HG02973 (cell line): ENCODE measurements around the gene ZMYND10.

Experiments
- ATAC-seq: cut with Tn5 transposase; IDR thresholded peaks from one replicate; pipeline ENCODE4 v1.9.1; 2021; ENCODE audit warnings: moderate library complexity; ENCODE audit not compliant: unreplicated experiment

The ZMYND10 gene

DNA sequence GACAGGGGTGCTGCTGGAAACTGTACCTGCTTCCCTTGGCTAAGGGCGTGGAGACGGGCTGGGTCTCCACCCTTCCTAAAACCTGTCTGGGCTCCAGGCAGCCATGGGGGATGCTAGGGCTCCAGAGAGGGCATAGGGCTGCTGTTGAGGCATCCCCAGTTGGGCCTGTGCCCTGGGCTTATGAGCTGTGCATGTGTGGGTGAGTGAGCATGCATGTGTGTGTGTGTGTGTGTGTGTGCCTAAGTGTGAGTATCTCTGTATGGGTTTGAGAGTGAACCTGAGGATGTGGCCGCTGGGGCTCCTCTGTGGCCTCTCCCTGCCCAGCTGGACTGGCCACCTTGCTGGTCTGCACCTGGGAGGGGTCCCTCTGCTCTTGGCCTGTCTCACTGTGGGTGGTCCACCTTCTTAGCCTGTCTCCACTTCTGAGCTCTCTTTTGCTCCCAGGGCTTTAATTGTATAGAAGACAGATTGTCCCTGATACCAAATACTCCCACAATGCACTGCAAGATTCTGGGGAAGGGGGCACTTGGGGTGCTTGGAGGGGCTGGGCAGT, 25.7 kb upstream of the ZMYND10 start:
- ATAC-seq = no peak

DNA sequence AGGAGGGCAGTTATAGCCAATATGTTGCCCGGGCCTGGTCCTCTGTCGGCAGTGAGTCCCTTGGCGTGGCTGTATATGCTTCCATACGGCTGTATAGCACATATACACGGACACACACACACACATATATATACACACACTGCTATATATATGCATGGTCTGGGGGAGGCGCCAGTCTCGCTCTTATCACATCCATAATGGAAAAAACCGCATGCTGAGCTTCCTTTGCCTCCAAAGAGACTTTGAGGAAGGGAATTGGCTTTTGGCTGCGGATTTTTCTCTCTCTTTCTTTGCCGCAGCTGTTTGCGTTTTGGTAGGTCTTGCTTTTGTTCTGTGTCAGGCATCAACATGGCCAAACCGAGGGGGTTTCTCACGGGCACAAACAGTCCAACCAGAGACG, 25.1 kb upstream of the ZMYND10 start:
- no peak for ATAC-seq

DNA sequence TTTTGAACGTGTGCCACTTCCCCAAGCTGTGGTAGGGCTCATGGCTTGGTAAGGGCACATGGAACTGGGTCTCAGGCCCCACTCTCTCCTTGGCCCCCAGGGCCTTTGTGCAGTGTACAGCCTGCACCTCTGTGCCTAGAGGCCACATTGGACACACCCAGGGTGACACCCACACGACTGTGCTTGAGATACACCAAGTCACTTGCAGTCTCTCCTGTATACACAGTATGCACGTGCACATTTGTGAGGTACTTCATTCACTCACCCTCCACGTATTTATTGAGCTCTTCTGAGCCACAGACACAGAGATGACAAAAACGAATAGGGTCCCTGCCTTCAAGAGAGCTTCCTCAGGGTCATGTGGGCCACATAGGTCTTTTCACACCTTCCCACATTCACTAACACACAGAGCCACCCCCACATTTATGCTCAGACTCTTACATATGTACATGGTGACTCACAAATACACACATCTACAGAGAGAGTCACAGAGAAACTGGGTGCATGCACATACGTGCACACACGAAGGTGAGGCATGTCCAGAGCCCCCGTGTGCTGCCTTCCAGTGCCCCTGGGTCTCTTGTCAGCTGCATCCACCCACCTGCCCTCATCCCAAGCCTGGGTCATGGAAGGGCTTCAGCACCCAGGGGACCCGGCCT, 23.6 kb upstream of the ZMYND10 start:
- no peak for ATAC-seq

DNA sequence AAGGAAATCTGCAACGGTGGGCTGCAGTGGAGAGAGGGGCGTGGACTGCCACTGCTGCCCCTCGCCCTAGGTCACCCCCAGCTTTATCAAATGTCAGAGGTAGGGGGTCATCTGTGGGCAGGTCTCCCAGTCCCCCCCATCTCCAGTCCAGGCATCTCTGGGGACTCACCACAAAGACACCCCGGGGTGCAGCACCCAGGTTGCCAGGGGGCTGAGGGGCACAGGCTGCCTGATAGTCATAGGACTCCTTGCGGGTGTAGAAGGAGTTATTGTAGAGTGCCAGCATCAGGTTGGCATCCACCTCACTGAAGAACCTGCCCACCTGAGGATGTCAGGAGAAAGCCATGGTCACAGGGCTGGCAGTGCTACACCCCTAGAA, 20.3 kb upstream of the ZMYND10 start:
- no peak for ATAC-seq

DNA sequence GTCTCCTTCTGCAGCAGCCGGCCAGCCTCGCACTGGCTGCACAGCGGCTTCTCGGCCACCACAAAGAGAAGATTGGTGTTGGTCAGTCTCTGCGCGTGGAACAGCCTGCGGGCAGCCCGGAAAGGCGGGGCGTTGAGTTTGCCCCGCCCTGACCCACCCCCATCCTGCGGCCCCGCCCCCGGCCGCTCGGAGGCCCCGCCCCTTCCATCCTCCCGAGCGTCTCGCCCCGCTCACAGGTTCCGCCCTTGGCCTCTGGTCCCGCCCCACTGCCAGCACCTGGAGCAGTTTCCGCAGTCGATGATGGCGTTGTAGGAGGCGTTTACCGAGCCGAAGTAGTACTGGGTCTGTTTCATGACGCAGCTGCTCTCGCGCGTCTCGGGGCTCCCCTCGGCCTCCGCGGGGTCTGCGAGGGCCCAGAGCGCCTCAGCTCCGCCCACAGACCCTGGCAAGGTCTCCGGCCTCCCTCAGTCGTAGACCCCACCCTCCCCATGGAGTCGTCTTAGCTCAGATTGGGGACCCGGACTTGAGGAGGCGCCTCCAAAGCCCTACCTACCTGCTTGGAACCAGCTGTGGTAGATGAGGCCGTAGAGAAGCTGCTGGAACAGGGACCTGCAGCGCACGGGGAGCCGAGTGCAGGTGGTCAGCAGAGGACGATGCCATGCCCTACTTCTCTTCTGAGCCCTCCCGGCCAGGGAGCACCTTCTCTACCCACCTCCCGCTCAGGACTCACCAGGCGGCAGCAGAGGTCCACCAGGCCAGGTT, 19.7 kb upstream of the ZMYND10 start:
- ATAC-seq = peak; percentile 75

DNA sequence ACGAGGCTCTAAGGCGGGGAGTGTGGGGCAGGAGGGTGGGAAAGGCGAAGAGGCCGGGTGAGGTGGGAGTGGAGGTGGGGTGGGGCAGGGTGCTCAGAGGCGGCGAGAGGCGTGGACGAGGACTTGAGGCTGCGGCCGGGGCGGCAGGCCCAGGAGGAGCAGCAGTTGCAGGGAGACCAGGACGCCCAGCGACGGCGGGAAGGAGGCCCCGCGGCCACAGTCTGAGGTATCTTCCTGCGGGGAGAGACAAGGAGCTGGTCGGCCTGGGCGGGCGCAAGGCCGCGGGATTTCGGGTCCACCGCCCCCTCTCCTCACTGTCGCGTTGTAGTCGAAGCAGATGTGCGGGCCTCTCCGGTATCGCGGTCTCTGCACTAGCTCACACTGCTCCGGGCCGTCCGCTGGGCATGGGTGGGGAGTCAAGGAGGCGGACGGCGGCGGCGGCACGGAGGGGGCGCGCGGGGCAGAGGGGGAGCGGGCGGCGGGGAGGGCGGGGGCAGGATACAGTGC, 19.1 kb upstream of the ZMYND10 start:
- ATAC-seq = no peak

DNA sequence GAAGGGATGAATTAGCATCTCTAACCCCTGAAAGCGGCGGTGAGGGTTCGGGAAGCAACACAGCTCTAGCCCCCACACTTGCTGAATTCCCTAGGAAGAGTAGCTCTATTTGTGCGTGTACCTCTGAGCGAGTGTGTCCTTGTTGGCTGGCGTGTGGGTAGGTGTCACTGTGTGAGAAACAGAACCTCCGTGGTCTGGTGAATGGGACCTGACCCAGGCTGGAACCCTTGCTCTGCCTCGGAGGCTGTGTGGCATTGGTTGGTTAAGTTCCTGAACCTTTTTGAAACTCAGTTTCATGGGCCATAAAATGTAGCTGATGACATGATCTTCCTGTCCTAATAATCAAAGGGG, 14.2 kb upstream of the ZMYND10 start:
- peak; percentile 4 for ATAC-seq

DNA sequence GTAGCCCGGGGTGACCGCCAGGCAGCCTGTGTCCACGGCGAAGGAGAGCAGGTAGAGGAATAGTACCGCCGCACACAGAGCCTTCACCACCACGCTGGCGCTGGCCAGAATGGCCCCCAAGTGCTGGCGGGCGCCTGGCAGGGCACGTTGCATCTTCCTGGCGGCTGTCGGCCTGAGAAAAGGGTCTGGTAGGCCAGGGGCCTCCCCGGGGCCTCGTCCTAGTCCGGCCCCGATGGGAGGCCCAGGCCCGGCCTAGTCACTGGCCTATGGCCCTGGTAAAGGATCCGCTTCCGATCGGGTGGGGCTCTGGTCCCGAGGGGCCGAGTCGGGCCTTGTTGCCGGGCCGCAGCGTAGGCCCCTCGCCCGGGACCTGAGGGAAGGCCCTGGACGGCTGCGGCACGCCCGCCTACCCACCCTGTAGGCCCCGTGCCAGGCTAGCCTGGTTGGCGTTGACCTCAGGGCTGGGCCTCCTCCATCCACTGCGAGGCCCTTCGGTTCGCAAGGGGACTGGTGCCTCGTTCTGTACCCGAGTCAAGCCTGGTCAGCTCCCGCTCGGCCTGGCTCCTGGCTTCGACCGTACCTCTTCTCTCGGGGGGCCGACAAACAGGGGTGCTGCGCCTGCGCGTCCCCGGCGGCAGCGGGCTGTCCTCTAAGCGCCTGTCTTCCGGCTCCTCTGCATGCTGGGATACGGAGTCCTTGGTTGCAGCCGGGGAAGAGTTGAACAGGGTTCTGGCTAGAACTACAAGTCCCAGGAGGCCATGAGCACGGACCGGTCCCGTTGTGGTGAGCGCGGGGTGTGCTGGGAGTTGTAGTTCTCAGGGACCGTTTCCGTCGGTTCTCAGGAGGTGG, 13.6 kb upstream of the ZMYND10 start, which contains the start of gene TMEM115:
TMEM115 (minus strand) TSS at position 611 of the 849 bp plus-strand sequence; CDS start at position 153, 458 bp downstream.
- ATAC-seq = peak; percentile 98

DNA sequence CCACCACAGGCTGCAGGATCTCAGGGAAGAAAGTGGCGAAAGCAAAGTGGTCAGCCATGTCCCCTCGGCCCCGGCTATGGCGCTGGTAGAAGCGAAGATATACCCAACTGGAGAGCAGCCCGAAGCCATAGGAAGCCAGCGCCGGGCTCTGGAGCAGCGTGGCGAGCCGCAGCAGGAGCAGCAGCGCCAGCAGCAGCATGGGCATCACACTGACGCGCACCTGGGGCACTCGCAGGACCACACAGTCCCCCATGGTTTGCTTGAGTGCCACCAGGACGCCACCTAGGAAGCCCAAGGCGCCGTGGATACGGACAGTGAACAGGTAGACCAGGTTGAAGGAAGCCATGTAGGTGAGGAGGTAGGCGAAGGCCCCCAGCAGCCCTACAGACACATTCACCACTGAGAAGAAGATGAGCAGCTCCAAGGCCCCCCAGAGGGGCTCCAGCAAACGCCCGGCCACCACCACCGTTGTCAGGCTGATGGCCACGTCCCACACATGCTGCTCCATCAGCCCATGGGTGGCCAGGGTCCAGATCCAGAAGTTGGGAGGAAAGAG, 12.9 kb upstream of the ZMYND10 start:
- ATAC-seq = no peak

DNA sequence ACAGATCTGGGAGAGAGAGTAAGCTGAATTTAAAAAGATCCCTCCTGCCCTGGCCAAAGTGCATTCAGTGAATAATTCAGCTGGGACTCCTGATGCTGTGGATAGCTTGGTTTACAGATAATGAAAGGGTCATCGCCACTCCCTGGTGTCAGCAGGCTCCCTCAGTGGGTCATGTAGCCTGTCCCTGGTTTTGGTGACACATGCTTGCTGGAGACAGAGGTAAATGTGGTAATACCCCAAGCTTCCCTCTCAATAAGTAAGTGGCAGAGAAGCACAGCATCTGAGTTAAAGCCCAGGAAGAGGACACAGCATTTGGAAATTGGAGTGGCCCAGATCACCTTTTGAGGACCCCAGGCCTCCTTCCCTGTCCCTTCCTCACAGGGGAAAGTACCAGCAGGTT, 11.9 kb upstream of the ZMYND10 start:
- no peak for ATAC-seq

DNA sequence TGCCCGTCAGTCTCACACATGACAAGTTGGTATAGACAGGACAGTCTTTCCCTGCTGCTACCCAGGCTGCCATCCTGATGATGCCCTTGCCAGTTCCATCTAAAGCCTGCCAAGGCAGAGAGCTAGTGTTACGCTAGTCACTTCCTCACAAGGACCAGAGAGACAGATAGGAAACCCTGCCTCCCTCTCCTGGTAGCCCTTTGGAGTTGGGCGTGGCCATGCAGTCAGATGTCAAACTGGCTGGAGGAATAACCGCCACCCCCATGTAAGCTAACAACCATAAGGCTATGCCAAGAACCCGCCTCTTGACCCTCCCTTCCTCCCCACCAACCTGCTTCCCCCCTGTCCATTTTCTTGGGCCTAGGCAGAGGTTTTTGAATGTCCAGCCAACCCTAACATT, 11.0 kb upstream of the ZMYND10 start:
- ATAC-seq = no peak

DNA sequence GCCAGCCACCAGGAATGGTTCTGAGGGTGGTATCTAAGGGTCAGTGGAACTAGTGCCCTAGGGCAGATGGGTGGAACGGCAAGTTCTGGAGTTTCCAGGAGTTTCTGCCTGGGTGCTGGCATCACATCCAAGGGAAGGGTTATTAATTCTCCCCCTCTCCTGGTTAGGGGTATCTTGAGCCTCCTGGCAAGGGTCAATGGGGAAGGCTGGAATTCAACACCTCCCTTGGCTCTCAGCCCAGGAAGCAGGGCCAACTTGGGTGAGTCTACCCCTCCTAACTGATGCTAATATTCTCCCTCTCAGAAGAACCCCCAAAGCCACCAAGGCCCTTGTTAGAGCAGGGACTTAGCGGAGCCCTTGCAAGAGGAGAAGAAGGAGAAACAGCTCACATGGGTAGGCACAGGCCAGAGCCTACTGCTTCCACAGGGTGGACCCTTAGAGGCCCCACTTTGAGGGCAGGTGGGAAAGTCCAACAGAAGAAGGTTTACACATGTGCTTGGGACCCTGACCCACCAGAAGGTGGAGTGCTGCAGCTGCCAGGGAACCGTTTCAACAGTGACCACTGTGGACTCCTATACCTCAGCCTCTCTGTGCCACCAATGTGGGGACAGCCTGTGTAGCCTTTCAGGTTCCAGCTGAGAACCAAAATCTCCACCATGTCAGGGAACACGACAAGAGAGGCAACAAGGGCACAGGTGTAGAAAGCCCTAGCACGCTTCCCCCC, 10.5 kb upstream of the ZMYND10 start:
- no peak for ATAC-seq

DNA sequence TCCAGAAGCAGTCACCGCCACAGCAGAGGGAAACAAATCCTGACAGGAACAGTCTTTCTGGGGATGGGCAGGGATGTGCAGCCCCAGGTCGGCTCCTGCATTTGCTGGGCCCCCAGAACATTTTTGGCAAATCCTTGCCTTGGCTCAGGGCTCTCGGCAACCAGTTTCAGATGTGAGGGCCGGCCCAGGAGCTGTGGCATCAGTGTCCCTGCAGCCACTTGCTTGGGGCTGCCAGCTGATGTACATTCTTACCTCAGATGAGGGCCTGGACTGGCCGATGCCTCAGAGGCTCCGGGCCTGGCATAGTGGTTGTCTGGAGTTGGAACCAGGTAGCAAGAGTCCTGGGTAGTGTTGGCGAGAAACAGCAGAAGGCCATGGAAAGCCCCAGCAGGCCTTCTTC, 9.3 kb upstream of the ZMYND10 start:
- no peak for ATAC-seq

DNA sequence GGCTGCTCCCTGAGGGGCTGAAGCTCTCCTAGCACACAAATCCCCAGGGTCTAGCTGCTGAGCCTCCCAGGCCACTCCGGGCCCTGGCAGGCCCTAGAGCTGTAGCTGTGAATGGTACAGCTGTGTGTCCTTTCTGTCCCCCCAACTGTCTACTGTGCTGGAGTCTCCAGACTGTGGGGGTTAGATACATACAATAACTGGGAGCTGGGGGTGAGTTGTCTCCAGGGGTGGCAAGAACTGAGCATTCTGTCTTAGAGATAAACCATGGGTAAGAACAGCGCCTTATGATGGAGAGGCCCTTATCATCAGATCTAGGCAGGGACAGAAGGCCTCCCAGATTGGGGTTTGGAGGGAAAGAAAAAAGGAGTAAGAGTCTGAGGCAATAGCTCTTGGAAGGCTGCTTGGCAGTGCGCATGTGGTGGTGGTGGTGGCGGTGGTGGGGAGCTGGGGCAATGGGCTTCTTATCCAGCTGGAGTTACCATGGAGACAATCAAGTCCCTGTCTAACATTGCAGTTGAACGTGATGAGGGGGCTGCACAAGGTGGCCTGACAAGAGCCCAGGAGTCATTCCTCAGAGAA, 8.7 kb upstream of the ZMYND10 start:
- ATAC-seq = no peak

DNA sequence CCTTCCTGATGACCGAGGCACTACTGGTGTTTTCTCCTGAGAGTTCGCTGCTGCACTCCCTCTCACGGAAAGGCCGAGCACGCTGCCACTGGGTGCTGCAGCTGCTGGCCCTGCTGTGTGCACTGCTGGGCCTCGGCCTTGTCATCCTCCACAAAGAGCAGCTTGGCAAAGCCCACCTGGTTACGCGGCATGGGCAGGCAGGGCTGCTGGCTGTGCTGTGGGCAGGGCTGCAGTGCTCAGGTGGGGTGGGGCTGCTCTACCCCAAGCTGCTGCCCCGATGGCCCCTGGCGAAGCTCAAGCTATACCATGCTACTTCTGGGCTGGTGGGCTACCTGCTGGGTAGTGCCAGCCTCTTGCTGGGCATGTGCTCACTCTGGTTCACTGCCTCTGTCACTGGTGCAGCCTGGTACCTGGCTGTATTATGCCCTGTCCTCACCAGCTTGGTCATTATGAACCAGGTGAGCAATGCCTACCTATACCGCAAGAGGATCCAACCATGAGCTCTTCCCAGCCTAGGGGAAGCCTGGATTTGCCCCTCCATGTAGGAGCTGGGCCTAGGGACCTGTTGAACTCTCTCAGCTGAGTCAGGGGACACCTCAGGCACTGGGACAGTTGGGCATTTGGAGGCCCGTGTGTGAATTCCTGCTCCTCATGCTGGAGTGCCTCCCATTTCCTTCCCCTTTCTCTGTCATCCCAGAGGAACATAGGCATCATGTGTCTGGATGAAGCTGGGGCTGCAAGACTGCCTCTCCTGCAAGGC, 7.9 kb upstream of the ZMYND10 start:
- ATAC-seq = no peak

DNA sequence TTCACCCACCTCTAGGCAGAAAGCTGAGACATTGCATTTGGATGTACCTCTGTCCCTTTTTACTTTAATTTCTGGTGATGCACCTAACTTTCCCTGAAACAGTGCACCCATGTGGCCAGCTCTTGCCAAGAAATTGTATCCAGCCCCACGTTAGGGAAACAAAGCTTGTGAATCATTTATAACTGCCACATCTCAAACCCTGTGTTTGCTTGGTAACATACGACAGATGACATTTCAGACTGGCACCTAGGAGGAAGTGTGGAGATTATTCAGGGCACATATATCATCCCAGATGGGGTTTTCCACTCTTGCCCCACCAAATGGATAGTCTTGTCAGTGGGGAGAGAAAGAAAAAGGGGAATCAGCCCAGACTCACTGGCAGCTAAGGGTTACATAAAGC, 7.2 kb upstream of the ZMYND10 start:
- ATAC-seq = no peak

DNA sequence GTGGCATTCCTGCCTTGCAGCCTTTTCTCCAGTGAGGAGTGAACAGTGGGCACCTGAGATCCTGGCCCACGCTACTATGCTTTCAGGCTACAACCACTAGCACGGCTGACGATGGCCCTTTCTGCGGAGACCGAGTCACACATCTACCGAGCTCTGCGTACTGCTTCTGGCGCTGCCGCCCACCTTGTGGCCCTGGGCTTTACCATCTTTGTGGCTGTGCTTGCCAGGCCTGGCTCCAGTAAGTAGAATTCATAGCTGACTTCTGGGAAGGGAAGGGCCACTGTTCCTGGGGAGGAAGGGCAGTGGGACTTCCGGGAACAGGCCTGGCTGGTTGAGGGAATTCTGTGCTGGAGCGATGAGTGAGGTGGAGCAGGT, 5.8 kb upstream of the ZMYND10 start:
- no peak for ATAC-seq

DNA sequence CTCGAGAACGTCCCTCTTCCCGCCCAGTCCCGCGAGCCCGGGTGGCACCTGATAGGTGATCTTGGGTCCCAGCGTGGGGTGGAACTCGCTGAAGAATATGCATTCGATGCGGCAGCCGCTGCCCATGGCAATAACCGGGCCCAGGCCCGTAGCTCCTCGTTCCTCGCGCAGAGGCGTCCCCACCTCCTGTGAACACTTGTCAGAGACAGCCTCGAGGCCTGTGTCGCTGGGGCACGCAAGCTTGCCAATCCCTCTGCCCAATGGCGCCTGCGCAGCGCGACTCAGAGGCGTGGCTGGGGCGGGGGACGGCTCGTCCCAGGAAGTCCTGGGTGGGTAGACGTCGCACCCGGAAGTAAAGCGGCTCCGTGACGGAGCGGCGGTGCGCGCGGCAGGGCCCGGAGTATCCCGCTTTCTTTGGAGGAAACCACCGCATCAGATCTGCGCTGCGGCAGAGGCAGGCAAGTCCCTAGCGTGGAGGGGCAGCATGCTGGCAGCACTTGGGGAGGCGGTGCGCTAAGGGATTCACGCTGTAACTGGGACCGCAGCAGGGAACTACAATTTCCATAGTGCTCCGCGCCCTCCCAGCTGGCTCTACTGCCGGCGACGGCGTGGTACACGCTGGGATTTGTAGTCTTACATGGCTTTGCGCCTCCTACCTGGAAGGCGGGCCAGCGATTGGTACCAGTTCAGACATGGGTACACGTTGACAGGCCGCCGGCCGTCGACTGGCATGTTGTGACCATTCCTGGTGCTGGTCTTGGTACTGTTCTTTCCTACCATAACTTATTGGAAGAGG, 5.2 kb upstream of the ZMYND10 start, which contains the start of the genes CYB561D2 and NPRL2:
CYB561D2 (plus strand) TSS at position 336 of the 796 bp plus-strand sequence. CDS start 572 bp downstream, outside the sequence.
NPRL2 (minus strand) TSS at position 249 of the 796 bp plus-strand sequence; CDS start at position 126, 123 bp downstream.
- ATAC-seq = peak; percentile 74
